ENCODE data around the gene UCK2. TPM values are rescaled to one million over a fixed set of nuclear protein-coding genes. Genes with fewer than 3 reads are reported as not detected.
A peak's percentile ranks its signal among the peaks of the same experiment; 100 is the strongest.

UCK2 gene
- total and polyA plus RNA-seq, 2 experiments from 2014 or later: 101 to 149 TPM

DNA sequence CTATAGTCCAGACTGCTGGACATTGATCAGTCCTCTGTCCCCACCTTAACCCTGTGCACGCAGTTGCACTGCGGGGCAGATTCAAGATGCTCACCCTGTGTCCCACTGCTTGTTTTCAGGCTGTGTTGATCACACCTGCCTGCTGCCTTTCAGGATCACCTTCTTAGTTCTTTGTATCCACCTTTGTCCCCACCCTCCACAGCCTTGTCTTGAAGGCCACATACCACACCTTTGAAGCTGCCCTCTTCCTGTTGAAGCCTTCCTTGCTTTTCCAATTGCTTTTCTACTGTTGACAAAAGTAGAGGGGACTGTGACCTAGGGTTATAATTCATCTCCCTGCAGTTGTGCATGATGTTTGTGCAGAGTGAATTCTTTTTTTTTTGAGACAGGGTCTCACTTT, 32.7 kb downstream of the UCK2 start:
- Mint-ChIP-seq H3K4me1 (peaks cover 67% of the 10 kb centered on the region), H3K27ac (no peak overlapping the region), H3K4me3 (no peak overlapping the region), H3K27me3 (ENCODE audit: insufficient read depth, low read depth, poor library complexity) (peaks cover 8% of the 10 kb centered on the region), H3K9me3 (no peaks in the 10 kb centered on the region), H3K36me3 (ENCODE audit: low read depth) (peaks cover 16% of the 10 kb centered on the region)
- Histone ChIP-seq H3F3A (replicated peaks; ENCODE audit: low read depth) (no peaks in the 10 kb centered on the region; the same call in 1 of the 2 replicates), H3K27ac (ENCODE audit: low read depth) (no peak overlapping the region), H4K20me1 (replicated peaks; ENCODE audit: insufficient read depth) (peaks cover 88% of the 10 kb centered on the region), H3K4me1 (ENCODE audit: insufficient read depth) (peaks cover 66% of the 10 kb centered on the region), H3K27me3 (ENCODE audit: insufficient read depth) (no peaks in the 10 kb centered on the region), H3K4me3 (no peak overlapping the region), H3K4me2 (no peak overlapping the region), H2AFZ (no peak overlapping the region), H3K79me2 (replicated peaks; ENCODE audit: insufficient read depth) (peaks cover 100% of the 10 kb centered on the region), H3K9me2 (ENCODE audit: insufficient read depth) (no peaks in the 10 kb centered on the region; the same call in 1 of the 2 replicates), H3K36me3 (ENCODE audit: insufficient read depth) (no peaks in the 10 kb centered on the region)
- ATAC-seq (no peak), DNase-seq (ENCODE audit: low spot score) (no peak)
- TF ChIP-seq EZH2phosphoT487 (IDR thresholded peaks at IDR 0.05; ENCODE audit: unreplicated experiment) (no peak), CREB1 (CRISPR knock-in tag; IDR thresholded peaks at IDR 0.05; ENCODE audit: low read depth) (no peak), STAT1 (IDR thresholded peaks at IDR 0.05; ENCODE audit: unreplicated experiment) (no peak), EZH2 (IDR thresholded peaks at IDR 0.05; ENCODE audit: low read depth, unreplicated experiment) (no peak), ZNF331 (CRISPR knock-in tag; IDR thresholded peaks at IDR 0.05; ENCODE audit: low read depth) (no peak)

DNA sequence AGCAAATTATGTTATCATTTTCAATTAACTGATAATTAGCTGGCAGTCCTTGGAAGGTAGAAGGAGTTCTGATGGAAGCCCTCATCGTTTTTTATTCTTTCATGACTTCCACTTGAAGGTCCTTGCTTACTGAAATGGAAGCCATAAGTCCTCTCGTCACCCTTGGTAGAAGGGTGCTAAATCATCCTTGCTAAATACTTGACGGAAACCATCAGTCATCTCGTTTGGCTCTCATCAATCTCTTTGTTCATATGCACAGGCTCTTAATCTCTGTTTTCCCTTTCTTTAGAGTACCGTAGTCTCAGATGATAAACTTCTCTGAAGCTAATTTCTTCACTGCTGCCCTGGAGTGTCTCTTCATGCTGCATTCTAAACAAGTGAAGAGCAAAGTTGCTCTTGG, 34.5 kb downstream of the UCK2 start:
- no peak overlapping the region for H2AFZ ChIP-seq
- peak overlapping the region; percentile 29; the same call in 1 of the 2 replicates for H3K4me2 ChIP-seq
- peaks cover 66% of the 10 kb centered on the region for H3K4me1 ChIP-seq (ENCODE audit: insufficient read depth)
- Mint-ChIP-seq H3K27ac (no peak overlapping the region), H3K4me3 (no peak overlapping the region), H3K27me3 (ENCODE audit: insufficient read depth, low read depth, poor library complexity) (peaks cover 7% of the 10 kb centered on the region), H3K4me1 (peaks cover 60% of the 10 kb centered on the region), H3K36me3 (ENCODE audit: low read depth) (peaks cover 16% of the 10 kb centered on the region), H3K9me3 (no peaks in the 10 kb centered on the region)
- no peaks in the 10 kb centered on the region for H3K36me3 ChIP-seq (ENCODE audit: insufficient read depth)
- peaks cover 89% of the 10 kb centered on the region for H4K20me1 ChIP-seq (replicated peaks; ENCODE audit: insufficient read depth)
- H3K9me2 ChIP-seq (ENCODE audit: insufficient read depth): no peaks in the 10 kb centered on the region; the same call in 1 of the 2 replicates
- no peak for ATAC-seq
- peaks cover 100% of the 10 kb centered on the region for H3K79me2 ChIP-seq (replicated peaks; ENCODE audit: insufficient read depth)
- no peaks in the 10 kb centered on the region; the same call in 1 of the 2 replicates for H3F3A ChIP-seq (replicated peaks; ENCODE audit: low read depth)
- H3K4me3 ChIP-seq: 0 out of 2 replicates have a peak overlapping the region, but pooled peaks have one; percentile 24
- no peaks in the 10 kb centered on the region for H3K27me3 ChIP-seq (ENCODE audit: insufficient read depth)
- DNase-seq (ENCODE audit: low spot score): no peak
- H3K27ac ChIP-seq (ENCODE audit: low read depth): peak overlapping the region; percentile 68; the same call in 1 of the 2 replicates
- TF ChIP-seq, protein P1, sequence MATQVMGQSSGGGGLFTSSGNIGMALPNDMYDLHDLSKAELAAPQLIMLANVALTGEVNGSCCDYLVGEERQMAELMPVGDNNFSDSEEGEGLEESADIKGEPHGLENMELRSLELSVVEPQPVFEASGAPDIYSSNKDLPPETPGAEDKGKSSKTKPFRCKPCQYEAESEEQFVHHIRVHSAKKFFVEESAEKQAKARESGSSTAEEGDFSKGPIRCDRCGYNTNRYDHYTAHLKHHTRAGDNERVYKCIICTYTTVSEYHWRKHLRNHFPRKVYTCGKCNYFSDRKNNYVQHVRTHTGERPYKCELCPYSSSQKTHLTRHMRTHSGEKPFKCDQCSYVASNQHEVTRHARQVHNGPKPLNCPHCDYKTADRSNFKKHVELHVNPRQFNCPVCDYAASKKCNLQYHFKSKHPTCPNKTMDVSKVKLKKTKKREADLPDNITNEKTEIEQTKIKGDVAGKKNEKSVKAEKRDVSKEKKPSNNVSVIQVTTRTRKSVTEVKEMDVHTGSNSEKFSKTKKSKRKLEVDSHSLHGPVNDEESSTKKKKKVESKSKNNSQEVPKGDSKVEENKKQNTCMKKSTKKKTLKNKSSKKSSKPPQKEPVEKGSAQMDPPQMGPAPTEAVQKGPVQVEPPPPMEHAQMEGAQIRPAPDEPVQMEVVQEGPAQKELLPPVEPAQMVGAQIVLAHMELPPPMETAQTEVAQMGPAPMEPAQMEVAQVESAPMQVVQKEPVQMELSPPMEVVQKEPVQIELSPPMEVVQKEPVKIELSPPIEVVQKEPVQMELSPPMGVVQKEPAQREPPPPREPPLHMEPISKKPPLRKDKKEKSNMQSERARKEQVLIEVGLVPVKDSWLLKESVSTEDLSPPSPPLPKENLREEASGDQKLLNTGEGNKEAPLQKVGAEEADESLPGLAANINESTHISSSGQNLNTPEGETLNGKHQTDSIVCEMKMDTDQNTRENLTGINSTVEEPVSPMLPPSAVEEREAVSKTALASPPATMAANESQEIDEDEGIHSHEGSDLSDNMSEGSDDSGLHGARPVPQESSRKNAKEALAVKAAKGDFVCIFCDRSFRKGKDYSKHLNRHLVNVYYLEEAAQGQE (IDR thresholded peaks at IDR 0.05; ENCODE audit: unreplicated experiment): no peak
- TF ChIP-seq CREB1 (CRISPR knock-in tag; IDR thresholded peaks at IDR 0.05; ENCODE audit: low read depth) (no peak), ZNF331 (CRISPR knock-in tag; IDR thresholded peaks at IDR 0.05; ENCODE audit: low read depth) (no peak), NANOG (IDR thresholded peaks at IDR 0.05; ENCODE audit: borderline replicate concordance) (no peak), EZH2 (IDR thresholded peaks at IDR 0.05; ENCODE audit: low read depth, unreplicated experiment) (no peak), EZH2phosphoT487 (IDR thresholded peaks at IDR 0.05; ENCODE audit: unreplicated experiment) (no peak), POLR2AphosphoS5 (IDR thresholded peaks at IDR 0.05; ENCODE audit: low read depth) (no peak), ZNF462 (CRISPR knock-in tag; IDR thresholded peaks at IDR 0.05) (no peak), ETS1 (IDR thresholded peaks at IDR 0.05) (no peak), JUNB (IDR thresholded peaks at IDR 0.05; ENCODE audit: unreplicated experiment) (no peak)
